Heart right ventricle (tissue), 16 donors: ENCODE measurements around the gene BCO2. TPM values are rescaled to one million over a fixed set of nuclear protein-coding genes. Genes with fewer than 3 reads are reported as not detected.
"Not testable (repeated sequence)": the region's sequence is repeated elsewhere in the genome, so short reads cannot be mapped to it uniquely, and the experiment has no call there.

Source experiments
- ATAC-seq, 8 donors: fragments of 200-7000 bp; cut with Tn5 transposase; one replicate each; pipeline ENCODE4 v1.9.1; 2020; ENCODE audit warnings: mild to moderate bottlenecking in 8 of 8, moderate library complexity in 8 of 8, moderate number of reproducible peaks in 1 of 8
- DNase-seq, 2 donors: peaks; one replicate each; pipeline ENCODE4 v3.0.0-alpha.2; 2020
- H3K27ac ChIP-seq, 10 donors: fragments of 200-600 bp; sonication (generic) in 2 of 10; one replicate each; pipeline versions ENCODE4 v1.5.0 to v1.8.0; 2020 to 2022; ENCODE audit warnings: mild to moderate bottlenecking in 3 of 10
- H3K27me3 ChIP-seq, 7 donors: fragments of 200-600 bp; one replicate each; pipeline ENCODE4 v1.8.0; 2021 to 2022; ENCODE audit warnings: mild to moderate bottlenecking in 2 of 7
- H3K36me3 ChIP-seq, 9 donors: fragments of 200-600 bp; sonication (generic) in 1 of 9; one replicate each; pipeline versions ENCODE4 v1.5.0 to v1.8.0; 2020 to 2022; ENCODE audit warnings: mild to moderate bottlenecking in 2 of 9
- H3K4me1 ChIP-seq, 9 donors: fragments of 200-600 bp; sonication (generic) in 1 of 9; one replicate each; pipeline versions ENCODE4 v1.5.0 to v1.8.0; 2020 to 2022; ENCODE audit warnings: mild to moderate bottlenecking in 4 of 9
- H3K4me3 ChIP-seq, 10 donors: fragments of 200-600 bp; sonication (generic) in 2 of 10; one replicate each; pipeline versions ENCODE4 v1.5.0 to v1.8.0; 2020 to 2022; ENCODE audit warnings: mild to moderate bottlenecking in 7 of 10, moderate library complexity in 2 of 10
- H3K9me3 ChIP-seq, 11 donors: fragments of 200-600 bp in 10 of 11; sonication (generic) in 2 of 11; one replicate each; pipeline versions ENCODE4 v1.5.0 to v1.8.0; 2013 to 2022; ENCODE audit warnings: mild to moderate bottlenecking in 2 of 11, control low read depth in 1 of 11, moderate library complexity in 1 of 11
- CTCF ChIP-seq, 9 donors: fragments of 200-600 bp; sonication (generic) in 2 of 9; IDR thresholded peaks; one replicate each; pipeline versions ENCODE4 v1.5.0 to v1.8.0; 2021 to 2022; ENCODE audit warnings: antibody characterized with exemption in 9 of 9, mild to moderate bottlenecking in 5 of 9, moderate library complexity in 1 of 9
- WGBS, 2 donors: extraction: QIAGEN DNeasy Blood & Tissue Kit; methylation state at CpG; one replicate each; pipeline ENCODE4 v1.1.7; 2013; ENCODE audit warnings: inconsistent platforms in 1 of 2; 5-methylcytosine and 5-hydroxymethylcytosine counted together
- intact Hi-C, 10 donors: fragments of 100-400 bp; cut with DNase I; formaldehyde crosslinking; loops; one replicate each; pipeline versions ENCODE4 v1.11.1 to v1.14.2; 2022
- polyA plus RNA-seq, 2 donors: library from polyadenylated mRNA; stranded (reverse); fragments of 200-250 nt; gene quantifications; one replicate each; pipeline ENCODE4 v1.2.3, GENCODE V29; 2013
- total RNA-seq, 10 donors: library from RNA; stranded (reverse); fragmentation: NEBNext Ultra II Directional in 3 of 10; extraction: Animal tissue kit (Norgen Biotek cat#: 25700) in 3 of 10; gene quantifications; one replicate each; pipeline versions ENCODE4 v1.2.1 to v1.2.4, GENCODE V29; 2021 to 2023
- donor health status: Arrhythmogenic right ventricular cardiomyopathy.
- donor health status: ischemic (EF 13 %, LVEDD 7.1; RV severe dilation, severe dysfunction).
- donor health status: healthy with polysubstance abuse.
- donor health status: DM: no; HTN: yes; CAD: no.
- donor health status: DM: no; HTN: no; CAD: no.
- donor health status: ischemic (EF 25% LVEDD 6.9; RV normal size, moderate dysfunction).
- donor health status: ischemic (EF 25% LVEDD 5.7; RV mildly dilated, moderate dysfunction).
- donor health status: healthy.
- donor health status: DM: yes; HTN: yes; CAD: no.
- donor health status: Ischemic cardiomyopathy.
- donor health status: ischemic (EF 35%, LVEDD 5.7; RV mildly dilated, moderate dysfunction).
- donor health status: nonischemic (EF 11% LVEDD 7.7; RV severe dilation, severe dysfunction).
- donor health status: DM: yes; HTN: yes; CAD: no.
- donor health status: PGD.
- donor health status: ischemic (EF 29% LVEDD 5.4; RV normal size, mild dysfunction).
- donor health status: nonischemic (EF 23%, LVEDD 6.1; RV moderate dilation, normal function).

Gene BCO2
- total and polyA plus RNA-seq, 12 donors: 39.3 to 137 (median 86.5) TPM

GRCh38 chr11:112195951-112196351 is 20.6 kb downstream of the BCO2 start:
- DNase-seq: no peak
- Histone ChIP-seq H3K27me3 (no peaks in the 10 kb centered on the region), H3K9me3 (no peaks in the 10 kb centered on the region), H3K36me3 (peaks cover 0 to 50% (median 0%) of the 10 kb centered on the region in 9 donors), H3K27ac (no peak overlapping the region), H3K4me1 (peaks cover 0 to 9% (median 0%) of the 10 kb centered on the region in 9 donors), H3K4me3 (no peak overlapping the region)
- 46 to 62% methylated on average over 2 of the region's 2 CpGs for WGBS, 2 donors
- TF ChIP-seq CTCF (IDR thresholded peaks at IDR 0.05): no peak
- intact Hi-C loops: no loop called here
- no peak for ATAC-seq

- Histone ChIP-seq H3K9me3 (no peaks in the 10 kb centered on the region), H3K36me3 (peaks cover 0 to 56% (median 0%) of the 10 kb centered on the region in 9 donors), H3K4me1 (peaks cover 0 to 9% (median 0%) of the 10 kb centered on the region in 9 donors), H3K27me3 (no peaks in the 10 kb centered on the region), H3K4me3 (no peak overlapping the region), H3K27ac (no peak overlapping the region)
- ATAC-seq: no peak
- no peak for DNase-seq
- 90 to 91% methylated on average over 2 of the region's 2 CpGs for WGBS, 2 donors
- intact Hi-C loops: no loop called here
- no peak for TF ChIP-seq CTCF (IDR thresholded peaks at IDR 0.05)
These were observed 21.3 kb downstream of the BCO2 start for GRCh38 chr11:112196519-112197087.

DNA sequence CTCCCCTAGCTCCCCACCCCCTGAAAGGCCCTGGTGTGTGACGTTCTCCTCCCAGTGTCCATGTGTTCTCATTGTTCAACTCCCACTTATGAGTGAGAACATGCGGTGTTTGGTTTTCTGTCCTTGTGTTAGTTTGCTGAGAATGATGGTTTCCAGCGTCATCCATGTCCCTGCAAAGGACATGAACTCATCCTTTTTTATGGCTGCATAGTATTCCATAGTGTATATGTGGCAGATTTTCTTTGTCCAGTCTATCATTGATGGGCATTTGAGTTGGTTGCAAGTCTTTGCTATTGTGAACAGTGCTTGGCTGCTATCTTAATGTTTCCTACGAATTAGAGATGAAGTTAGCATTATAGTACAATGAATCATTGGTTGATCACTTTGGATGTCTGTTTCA is 23.8 kb downstream of the BCO2 start:
- peaks cover 0 to 70% (median 3%) of the 10 kb centered on the region in 9 donors for H3K36me3 ChIP-seq
- H3K27me3 ChIP-seq, H3K4me1 ChIP-seq, H3K4me3 ChIP-seq, ATAC-seq, H3K27ac ChIP-seq, H3K9me3 ChIP-seq, DNase-seq, intact Hi-C loops: not testable (repeated sequence)
- 79 to 85% methylated on average over 4 of the region's 4 CpGs for WGBS, 2 donors

GRCh38 chr11:112200252-112200651 is 24.9 kb downstream of the BCO2 start:
- intact Hi-C loops: no loop called here
- H3K9me3 ChIP-seq: no peaks in the 10 kb centered on the region
- no peak overlapping the region for H3K4me3 ChIP-seq
- no peak for TF ChIP-seq CTCF (IDR thresholded peaks at IDR 0.05)
- no peak for ATAC-seq
- H3K27ac ChIP-seq: peak overlapping the region in 1 of 10 donors; percentile 3
- peaks cover 0 to 71% (median 4%) of the 10 kb centered on the region in 9 donors for H3K36me3 ChIP-seq
- no peaks in the 10 kb centered on the region for H3K27me3 ChIP-seq
- WGBS, 2 donors: 38 to 57% methylated on average over 2 of the region's 2 CpGs
- H3K4me1 ChIP-seq: peaks cover 0 to 9% (median 0%) of the 10 kb centered on the region in 9 donors
- DNase-seq: no peak

DNA sequence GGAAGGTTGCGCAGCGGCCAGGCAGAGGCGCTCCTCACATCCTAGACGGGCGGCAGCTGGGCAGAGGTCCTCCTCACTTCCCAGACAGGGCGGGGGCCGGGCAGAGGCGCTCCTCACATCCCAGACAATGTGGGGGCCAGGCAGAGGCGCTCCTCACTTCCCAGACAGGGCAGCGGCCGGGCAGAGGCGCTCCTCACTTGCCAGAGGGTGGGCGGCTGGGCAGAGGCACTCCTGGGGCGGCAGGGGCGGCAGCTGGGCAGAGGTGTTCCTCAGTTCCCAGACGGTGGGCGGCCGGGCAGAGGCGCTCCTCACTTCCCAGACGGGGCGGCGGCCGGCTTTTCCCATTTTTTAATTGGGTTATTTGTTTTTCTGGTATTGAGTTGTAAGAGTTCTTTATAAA is 30.8 kb downstream of the BCO2 start:
- Histone ChIP-seq H3K27me3 (no peaks in the 10 kb centered on the region), H3K9me3 (no peaks in the 10 kb centered on the region), H3K4me3 (no peak overlapping the region), H3K27ac (no peak overlapping the region), H3K4me1 (no peaks in the 10 kb centered on the region), H3K36me3 (peaks cover 0 to 61% (median 4%) of the 10 kb centered on the region in 9 donors)
- DNase-seq: no peak
- 95 to 96% methylated on average over 23 of the region's 23 CpGs for WGBS, 2 donors
- intact Hi-C loops: no loop called here
- no peak for TF ChIP-seq CTCF (IDR thresholded peaks at IDR 0.05)
- no peak for ATAC-seq
